Psoas muscle (tissue), 8 donors: Measurements from ENCODE around the gene COP1. TPM values are rescaled to one million over a fixed set of nuclear protein-coding genes. Genes with fewer than 3 reads are reported as not detected.
A peak's percentile ranks its signal among the peaks of the same experiment; 100 is the strongest.

Experiments
- ATAC-seq, 4 donors: fragments of 200-7000 bp; cut with Tn5 transposase; one replicate each; pipeline ENCODE4 v1.9.1; 2020; ENCODE audit warnings: moderate library complexity in 3 of 4, mild to moderate bottlenecking in 2 of 4
- DNase-seq, 2 donors: peaks; one replicate each; pipeline ENCODE4 v3.0.0-alpha.2; 2020
- H3K27ac ChIP-seq: fragments of 200-600 bp; one replicate; pipeline ENCODE4 v1.8.0; 2022
- H3K27me3 ChIP-seq, 3 donors: fragments of 200-600 bp in 1 of 3; one replicate each; pipeline versions ENCODE4 v1.6.1 to v1.8.0; 2013 to 2022; ENCODE audit warnings: low read length in 2 of 3, mild to moderate bottlenecking in 2 of 3, moderate library complexity in 1 of 3; ENCODE audit not compliant: insufficient read depth in 3 of 3
- H3K36me3 ChIP-seq, 2 donors: fragments of 200-600 bp in 1 of 2; one replicate each; pipeline versions ENCODE4 v1.6.1 to v1.8.0; 2013 to 2022; ENCODE audit warnings: low read depth in 1 of 2, mild to moderate bottlenecking in 1 of 2, moderate library complexity in 1 of 2; ENCODE audit not compliant: insufficient read depth in 1 of 2
- H3K4me1 ChIP-seq: fragments of 200-600 bp; one replicate; pipeline ENCODE4 v1.8.0; 2022
- H3K4me3 ChIP-seq: fragments of 200-600 bp; one replicate; pipeline ENCODE4 v1.8.0; 2022; ENCODE audit warnings: mild to moderate bottlenecking
- H3K9me3 ChIP-seq: fragments of 200-600 bp; one replicate; pipeline ENCODE4 v1.8.0; 2022
- CTCF ChIP-seq: fragments of 200-600 bp; IDR thresholded peaks from one replicate; pipeline ENCODE4 v1.8.0; 2022; ENCODE audit warnings: antibody characterized with exemption
- WGBS, 3 donors: extraction: QIAGEN DNeasy Blood & Tissue Kit; methylation state at CpG; one replicate each; pipeline versions ENCODE4 v1.1.6 to v1.1.7; 2013; 5-methylcytosine and 5-hydroxymethylcytosine counted together
- intact Hi-C, 2 donors: fragments of 100-400 bp; cut with DNase I; formaldehyde crosslinking; loops; one replicate each; pipeline versions ENCODE4 v1.11.0 to v1.14.2; 2022
- long read RNA-seq, 2 donors: library from polyadenylated mRNA; unstranded; transcript quantifications; one replicate each; pipeline ENCODE4 v2.0.0, GENCODE V29; 2021
- polyA plus RNA-seq, 3 donors: library from polyadenylated mRNA; stranded (reverse); fragments of 200-250 nt; gene quantifications; one replicate each; pipeline ENCODE4 v1.2.3, GENCODE V29; 2013
- total RNA-seq, 4 donors: library from RNA; stranded (reverse); fragmentation: NEBNext Ultra II Directional in 2 of 4; extraction: Animal tissue kit (Norgen Biotek cat#: 25700) in 2 of 4; gene quantifications; one replicate each; pipeline versions ENCODE4 v1.2.1 to v1.2.4, GENCODE V29; 2021 to 2023
- donor health status: healthy with polysubstance abuse.
- donor health status: DM: no; HTN: no; CAD: no; lungs with moderate emphysema.
- donor health status: Bipolar disorder and iron deficiency.
- donor health status: healthy.
- donor health status: DM: yes; HTN: yes; CAD: no.
- donor health status: DM: no; HTN: no; CAD: no.
- donor health status: DM: no; HTN: no; CAD: no.
- donor health status: DM: yes; HTN: yes; CAD: no.

COP1 gene
- total RNA-seq (10 to 100 TPM; 19.5 to 27.3 (median 21.2) TPM), polyA plus RNA-seq (10 to 100 TPM; 20.5 to 30.6 (median 27.6) TPM)
- long read RNA-seq, donor 1, transcript COP1-204 (20 exons, 3,033 nt): major isoform, 39 of 65 reads
- long read RNA-seq, donor 1, partial matches to known transcripts: 0 of 65 reads
- long read RNA-seq, donor 1, other reads (novel, unspliced or antisense): 23 of 65 reads
- long read RNA-seq, donor 2, transcript COP1-204 (20 exons, 3,033 nt): major isoform, 49 of 87 reads
- long read RNA-seq, donor 2, partial matches to known transcripts: 2 of 87 reads
- long read RNA-seq, donor 2, other reads (novel, unspliced or antisense): 35 of 87 reads

GRCh38 chr1:176206961-176207902 lies at the start of gene COP1:
COP1 (minus strand) TSS chr1:176207286; CDS start chr1:176206978, 308 bp downstream.
- peak; percentile 95 to 97 (median 96) for ATAC-seq
- H3K4me1 ChIP-seq: peaks cover 29% of the 10 kb centered on the region
- intact Hi-C loops: no loop called here

GRCh38 chr1:176252191-176252590 lies 45.1 kb upstream of the COP1 start:
- Histone ChIP-seq H3K27ac (no peak overlapping the region), H3K4me1 (no peaks in the 10 kb centered on the region), H3K27me3 (no peaks in the 10 kb centered on the region), H3K4me3 (no peak overlapping the region), H3K36me3 (no peaks in the 10 kb centered on the region), H3K9me3 (no peaks in the 10 kb centered on the region)
- DNase-seq (no peak), ATAC-seq (no peak)
- intact Hi-C loops: no loop called here
- no peak for TF ChIP-seq CTCF
- 79 to 92% (median 85%) methylated on average over 4 of the region's 4 CpGs for WGBS, 3 donors

More at GRCh38 chr1:176206961-176207902, at the start of gene COP1:
- H3K9me3 ChIP-seq: no peaks in the 10 kb centered on the region
- peak; percentile 98 to 99 for DNase-seq
- H3K27me3 ChIP-seq: no peaks in the 10 kb centered on the region
- peaks cover 0 to 2% of the 10 kb centered on the region in 2 donors for H3K36me3 ChIP-seq
- whole genome bisulfite sequencing, 3 donors: 0% methylated on average over 85 to 92 of the region's 92 CpGs
- peak within 1 kb of the TSS; percentile 91 for H3K4me3 ChIP-seq
- H3K27ac ChIP-seq: peak within 1 kb of the TSS; percentile 95
- TF ChIP-seq CTCF: no peak

GRCh38 chr1:176244851-176245250 lies 37.8 kb upstream of the COP1 start:
- WGBS, 3 donors: 66 to 70% (median 67%) methylated on average over 2 of the region's 2 CpGs
- intact Hi-C loops: no loop called here
- no peaks in the 10 kb centered on the region for H3K36me3 ChIP-seq
- ATAC-seq (no peak), DNase-seq (no peak)
- no peaks in the 10 kb centered on the region for H3K9me3 ChIP-seq
- no peak overlapping the region for H3K4me3 ChIP-seq
- no peak for TF ChIP-seq CTCF
- H3K27ac ChIP-seq: no peak overlapping the region
- peaks cover 0 to 4% (median 0%) of the 10 kb centered on the region in 3 donors for H3K27me3 ChIP-seq
- H3K4me1 ChIP-seq: no peaks in the 10 kb centered on the region

- ATAC-seq (no peak), DNase-seq (no peak)
- WGBS, 3 donors: 70 to 79% (median 74%) methylated on average over 2 of the region's 2 CpGs
- intact Hi-C loops: no loop called here
- peaks cover 0 to 4% (median 0%) of the 10 kb centered on the region in 3 donors for H3K27me3 ChIP-seq
- H3K4me3 ChIP-seq: no peak overlapping the region
- no peaks in the 10 kb centered on the region for H3K9me3 ChIP-seq
- no peaks in the 10 kb centered on the region for H3K4me1 ChIP-seq
- no peak for TF ChIP-seq CTCF
- no peaks in the 10 kb centered on the region for H3K36me3 ChIP-seq
- H3K27ac ChIP-seq: no peak overlapping the region
Measured at GRCh38 chr1:176243746-176244145, 36.7 kb upstream of the COP1 start.
